Skeletal muscle tissue (tissue), 4 donors: ENCODE measurements around the gene AOAH. TPM values are rescaled to one million over a fixed set of nuclear protein-coding genes. Genes with fewer than 3 reads are reported as not detected.
A peak's percentile ranks its signal among the peaks of the same experiment; 100 is the strongest.
"Not testable (repeated sequence)": the region's sequence is repeated elsewhere in the genome, so short reads cannot be mapped to it uniquely, and the experiment has no call there.

ENCODE experiments used
- H3K27ac ChIP-seq: one replicate; pipeline ENCODE4 v1.7.0; 2013; ENCODE audit warnings: mild to moderate bottlenecking, low read depth, low read length, inconsistent platforms
- H3K27me3 ChIP-seq, 3 donors: one replicate each; pipeline ENCODE4 v1.7.0; 2013; ENCODE audit warnings: low read length in 3 of 3; ENCODE audit not compliant: control insufficient read depth in 3 of 3, insufficient read depth in 3 of 3
- H3K36me3 ChIP-seq, 3 donors: one replicate each; pipeline ENCODE4 v1.7.0; 2013; ENCODE audit warnings: low read length in 3 of 3; ENCODE audit not compliant: control insufficient read depth in 3 of 3, insufficient read depth in 3 of 3
- H3K4me1 ChIP-seq, 3 donors: one replicate each; pipeline ENCODE4 v1.7.0; 2013; ENCODE audit warnings: low read length in 3 of 3, mild to moderate bottlenecking in 3 of 3; ENCODE audit not compliant: control insufficient read depth in 3 of 3, insufficient read depth in 3 of 3
- H3K4me3 ChIP-seq, 3 donors: one replicate each; pipeline ENCODE4 v1.7.0; 2013; ENCODE audit warnings: low read length in 3 of 3
- H3K9ac ChIP-seq, 3 donors: one replicate each; pipeline ENCODE4 v1.7.0; 2013; ENCODE audit warnings: low read length in 3 of 3, mild to moderate bottlenecking in 3 of 3, moderate library complexity in 2 of 3, low read depth in 1 of 3
- H3K9me3 ChIP-seq, 3 donors: one replicate each; pipeline ENCODE4 v1.7.0; 2013; ENCODE audit warnings: low read length in 3 of 3; ENCODE audit not compliant: control insufficient read depth in 3 of 3
- total RNA-seq: library from RNA; depleted of rRNA; stranded (reverse); fragments of >200 nt; gene quantifications from one replicate; pipeline ENCODE4 v1.2.3, GENCODE V29; 2014
- donor health status: Osteomylitis.

The AOAH gene
- total RNA-seq, 1 donor from 2014 or later, result 5.2 TPM

DNA sequence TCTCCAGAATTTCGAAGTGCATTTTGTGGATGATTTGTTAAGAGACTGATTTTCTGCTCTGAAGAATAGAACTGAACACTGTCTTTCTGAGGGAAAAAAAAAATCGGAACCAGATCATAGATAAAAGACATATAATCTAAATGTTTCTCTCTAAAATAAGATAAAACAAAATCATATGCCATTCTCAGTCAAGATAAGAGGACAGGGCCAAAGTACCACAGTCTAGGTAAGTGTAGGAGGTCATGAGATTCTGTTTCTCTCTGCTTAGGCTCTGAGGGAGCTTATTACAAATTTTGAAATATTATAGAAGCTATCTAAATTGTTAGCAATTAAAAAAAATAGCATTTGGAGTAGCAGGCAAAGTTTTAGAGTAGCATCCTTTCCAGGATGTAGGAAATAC, 702 bp upstream of the AOAH start:
- Histone ChIP-seq H3K9ac (no peak overlapping the region), H3K4me1 (no peaks in the 10 kb centered on the region), H3K27ac (no peak overlapping the region), H3K27me3 (no peaks in the 10 kb centered on the region), H3K4me3 (no peak overlapping the region), H3K9me3 (no peaks in the 10 kb centered on the region), H3K36me3 (no peaks in the 10 kb centered on the region)

DNA sequence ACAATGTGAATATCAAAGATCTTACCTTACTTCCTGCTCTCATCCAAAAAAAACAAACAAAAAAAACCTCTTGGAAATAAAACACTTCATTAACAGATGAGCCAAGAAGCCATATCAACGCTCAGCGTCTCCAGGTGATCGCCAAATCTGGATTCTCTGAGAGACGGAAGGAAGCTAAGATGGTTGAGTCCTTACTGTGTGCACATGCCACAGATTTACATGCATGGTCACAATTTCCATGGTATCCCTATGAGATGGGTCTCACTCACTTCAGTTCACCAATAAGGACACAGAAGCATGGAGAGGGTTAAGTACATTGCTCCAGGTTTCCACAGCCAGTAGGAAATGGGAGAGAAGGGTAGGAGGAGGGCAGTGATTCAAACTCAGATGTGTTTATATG, 1.0 kb downstream of the AOAH start:
- H3K27ac ChIP-seq, result peak overlapping the region; percentile 25

DNA sequence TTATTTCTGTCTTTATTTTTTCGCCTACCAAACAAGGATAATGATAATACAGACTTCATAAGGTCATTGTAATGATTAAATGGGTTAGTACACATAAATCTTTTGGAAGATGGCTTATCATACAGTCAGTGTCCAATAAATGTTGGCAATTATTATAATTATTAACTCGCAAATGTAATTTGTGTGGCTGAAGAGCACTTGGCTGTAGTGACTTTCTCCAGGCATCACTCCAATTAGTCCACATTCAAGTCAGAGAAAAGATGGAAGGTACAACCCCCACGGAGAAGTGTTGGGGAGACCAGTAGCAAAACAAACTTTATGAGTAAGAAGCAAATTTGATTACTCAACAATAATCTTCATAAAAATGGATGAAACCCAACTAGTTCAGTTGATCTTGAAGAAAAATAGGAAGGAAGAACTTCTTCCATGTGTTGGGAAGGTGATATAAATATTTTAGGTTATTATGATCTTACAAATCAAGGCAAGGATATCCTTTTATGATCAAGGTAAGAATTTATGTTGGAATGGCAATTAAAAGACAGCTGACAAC, 5.1 kb downstream of the AOAH start:
- Histone ChIP-seq H3K4me1 (no peaks in the 10 kb centered on the region), H3K9ac (no peak overlapping the region), H3K27ac (no peak overlapping the region), H3K9me3 (no peaks in the 10 kb centered on the region), H3K36me3 (no peaks in the 10 kb centered on the region), H3K27me3 (no peaks in the 10 kb centered on the region), H3K4me3 (no peak overlapping the region)

More for the DNA sequence above, 1.0 kb downstream of the AOAH start:
- Histone ChIP-seq H3K9me3 (no peaks in the 10 kb centered on the region), H3K9ac (no peak overlapping the region), H3K4me3 (peak overlapping the region in 2 of 3 donors; percentile 16 to 33), H3K4me1 (no peaks in the 10 kb centered on the region), H3K36me3 (no peaks in the 10 kb centered on the region), H3K27me3 (no peaks in the 10 kb centered on the region)

DNA sequence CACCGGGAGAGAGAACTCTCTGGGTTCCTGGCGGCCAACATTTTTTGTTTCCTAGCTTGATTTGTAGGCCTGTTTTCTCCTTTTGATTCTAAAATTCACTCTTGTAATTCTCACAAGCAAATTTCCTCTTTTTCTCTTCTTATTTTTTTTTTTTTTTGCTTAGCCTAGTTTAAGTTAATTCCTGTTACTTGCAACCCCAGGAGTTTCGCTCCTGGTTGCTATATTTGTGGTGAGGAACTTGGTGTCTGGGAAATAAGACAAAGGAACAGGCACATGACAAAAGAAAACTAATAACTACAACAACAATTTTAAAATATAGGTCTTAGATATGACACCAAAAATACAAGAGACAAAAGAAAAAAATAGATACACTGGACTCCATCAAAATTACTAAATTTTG, 6.7 kb downstream of the AOAH start:
- H3K27ac ChIP-seq, result no peak overlapping the region
- H3K9ac ChIP-seq, result no peak overlapping the region
- H3K27me3 ChIP-seq, result no peaks in the 10 kb centered on the region
- H3K36me3 ChIP-seq, result no peaks in the 10 kb centered on the region
- no peaks in the 10 kb centered on the region for H3K9me3 ChIP-seq
- no peak overlapping the region for H3K4me3 ChIP-seq
- no peaks in the 10 kb centered on the region for H3K4me1 ChIP-seq

DNA sequence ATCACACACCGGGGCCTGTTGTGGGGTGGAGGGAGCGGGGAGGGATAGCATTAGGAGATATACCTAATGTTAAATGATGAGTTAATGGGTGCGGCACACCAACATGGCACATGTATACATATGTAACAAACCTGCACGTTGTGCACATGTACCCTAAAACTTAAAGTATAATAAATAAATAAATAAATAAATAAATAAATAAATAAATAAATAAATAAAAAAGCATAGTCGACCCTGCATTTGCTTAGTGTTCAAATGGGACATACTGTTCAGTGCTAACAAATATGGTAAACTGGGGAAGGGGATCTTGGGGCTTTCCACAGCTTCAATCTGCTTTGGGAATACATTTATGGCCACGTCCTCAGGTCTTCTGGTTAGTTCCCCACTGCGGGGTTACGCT, 7.5 kb downstream of the AOAH start:
- H3K27ac ChIP-seq, H3K27me3 ChIP-seq, H3K36me3 ChIP-seq, H3K4me1 ChIP-seq, H3K9ac ChIP-seq, H3K4me3 ChIP-seq, H3K9me3 ChIP-seq: not testable (repeated sequence)

DNA sequence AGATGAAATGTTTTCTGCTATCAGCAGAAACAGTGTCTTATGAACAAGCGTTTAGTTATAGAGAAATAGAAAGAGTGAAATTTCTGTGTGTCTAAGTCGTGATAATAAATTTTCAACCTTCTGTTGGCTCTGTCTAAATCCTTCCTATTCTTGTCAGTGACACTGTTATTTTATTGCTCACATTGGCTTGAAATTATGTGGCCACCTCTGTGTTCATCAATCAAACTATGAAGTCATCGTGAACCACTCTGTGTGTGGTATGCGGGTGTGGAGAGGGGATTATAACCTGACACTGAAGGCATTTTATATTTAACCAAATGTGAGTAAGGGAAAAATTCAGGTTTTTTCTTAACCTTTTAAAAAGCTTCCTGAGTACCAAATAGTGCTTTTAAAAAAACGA, 12.3 kb downstream of the AOAH start:
- no peaks in the 10 kb centered on the region for H3K9me3 ChIP-seq
- H3K9ac ChIP-seq, result no peak overlapping the region
- no peaks in the 10 kb centered on the region for H3K4me1 ChIP-seq
- no peaks in the 10 kb centered on the region for H3K36me3 ChIP-seq
- H3K27ac ChIP-seq, result no peak overlapping the region
- H3K4me3 ChIP-seq, result no peak overlapping the region
- no peaks in the 10 kb centered on the region for H3K27me3 ChIP-seq

DNA sequence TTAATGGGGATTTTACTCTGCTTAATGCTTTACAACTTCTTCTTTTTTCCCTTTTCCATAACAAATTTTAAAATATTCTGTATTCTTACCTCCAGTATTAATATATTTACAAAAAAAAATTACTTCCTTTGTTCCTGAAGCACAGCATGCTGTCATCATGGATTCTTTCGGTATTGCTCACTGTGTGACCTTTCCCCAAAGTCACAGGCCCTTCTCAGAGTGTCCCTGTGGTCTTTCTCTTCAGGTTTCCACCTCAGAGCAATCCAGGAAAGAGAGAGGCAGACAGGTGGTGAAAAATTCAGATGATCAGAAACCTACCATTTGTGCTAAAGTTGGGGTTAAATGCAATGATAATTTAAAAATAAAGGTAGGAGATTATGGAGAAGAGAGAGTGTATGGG, 13.0 kb downstream of the AOAH start:
- no peaks in the 10 kb centered on the region for H3K27me3 ChIP-seq
- H3K36me3 ChIP-seq, result no peaks in the 10 kb centered on the region
- H3K9me3 ChIP-seq, result no peaks in the 10 kb centered on the region
- no peaks in the 10 kb centered on the region for H3K4me1 ChIP-seq
- no peak overlapping the region for H3K27ac ChIP-seq
- no peak overlapping the region for H3K9ac ChIP-seq
- no peak overlapping the region for H3K4me3 ChIP-seq

DNA sequence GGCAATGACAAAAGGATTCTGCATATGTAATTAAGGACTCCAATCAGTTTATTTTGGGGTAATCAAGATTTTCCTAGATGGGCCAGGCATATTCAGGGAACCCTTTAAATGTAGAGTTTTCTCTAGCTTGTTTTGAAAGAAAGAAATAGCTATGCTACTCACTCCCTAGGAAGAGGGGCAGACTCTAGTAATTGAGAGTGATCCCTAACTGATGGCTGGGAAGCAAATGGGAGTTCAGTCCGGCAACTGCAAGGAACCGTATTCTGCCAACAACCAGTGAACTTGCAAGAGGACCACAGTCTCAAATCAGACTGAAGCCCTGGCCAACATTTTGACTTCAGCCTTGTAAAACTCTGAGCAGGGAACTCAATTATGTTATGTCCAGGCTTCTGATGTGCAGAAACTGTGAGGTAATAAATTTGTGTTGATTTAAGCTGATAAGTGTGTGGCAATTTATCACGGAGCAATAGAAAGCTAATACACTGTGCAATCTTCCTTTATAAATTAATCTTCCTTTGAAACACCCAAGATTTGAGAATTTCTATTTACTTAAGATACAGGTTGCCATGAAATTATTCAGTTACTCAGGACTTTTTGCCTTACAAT, 14.0 kb downstream of the AOAH start:
- H3K36me3 ChIP-seq, result no peaks in the 10 kb centered on the region
- no peaks in the 10 kb centered on the region for H3K4me1 ChIP-seq
- H3K9me3 ChIP-seq, result no peaks in the 10 kb centered on the region
- no peaks in the 10 kb centered on the region for H3K27me3 ChIP-seq
- H3K4me3 ChIP-seq, result no peak overlapping the region
- no peak overlapping the region for H3K27ac ChIP-seq
- H3K9ac ChIP-seq, result no peak overlapping the region

DNA sequence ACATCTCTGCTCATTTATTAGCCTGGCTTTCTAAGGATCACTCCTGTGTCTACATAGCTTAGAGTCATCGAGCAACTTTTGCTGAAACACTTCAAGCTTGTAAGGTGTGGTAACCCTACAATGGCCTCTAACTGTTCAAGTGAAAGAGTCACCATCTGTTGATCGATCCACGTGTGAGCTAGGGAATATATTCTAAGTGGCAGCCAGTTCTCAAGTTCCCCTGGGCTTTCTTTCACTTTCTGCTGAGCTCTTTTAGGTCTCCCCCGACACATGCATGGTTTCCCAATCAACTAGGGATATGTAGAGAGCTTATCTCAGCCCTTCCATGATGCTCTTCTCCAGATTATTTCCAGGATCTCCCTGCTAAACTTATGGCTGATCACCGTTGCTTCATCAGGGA, 15.5 kb downstream of the AOAH start:
- Histone ChIP-seq H3K27me3 (no peaks in the 10 kb centered on the region), H3K9me3 (no peaks in the 10 kb centered on the region), H3K4me1 (no peaks in the 10 kb centered on the region), H3K4me3 (no peak overlapping the region), H3K9ac (no peak overlapping the region), H3K27ac (no peak overlapping the region), H3K36me3 (no peaks in the 10 kb centered on the region)

DNA sequence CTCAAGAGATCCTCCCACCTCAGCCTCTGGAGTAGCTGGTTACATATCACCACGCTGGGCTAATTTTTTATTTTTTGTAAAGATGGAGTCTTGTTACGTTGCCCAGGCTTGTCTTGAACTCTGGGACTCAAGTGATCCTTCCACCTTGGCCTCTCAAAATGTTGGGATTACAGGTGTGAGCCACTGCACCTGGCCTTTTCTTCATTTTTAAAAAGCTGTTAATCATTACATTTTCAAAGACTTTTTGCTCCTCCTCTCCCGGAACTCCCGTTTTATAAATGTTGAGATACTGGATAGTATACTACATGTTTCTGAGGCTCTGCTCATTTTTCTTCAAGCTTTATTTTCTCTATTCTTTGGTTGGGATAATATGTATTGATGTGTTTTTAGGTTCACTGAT, 16.4 kb downstream of the AOAH start:
- Histone ChIP-seq H3K4me1 (no peaks in the 10 kb centered on the region), H3K9ac (no peak overlapping the region), H3K36me3 (no peaks in the 10 kb centered on the region), H3K4me3 (no peak overlapping the region), H3K27ac (no peak overlapping the region), H3K9me3 (no peaks in the 10 kb centered on the region), H3K27me3 (no peaks in the 10 kb centered on the region)
